Effector memory CD4-positive, alpha-beta T cell (primary cell): ENCODE data around the gene EPX.

Experiments used
- DNase-seq, 3 donors: peaks; one replicate each; pipeline ENCODE4 v3.0.0-alpha.2; 2020
- H3K27ac ChIP-seq: 2 replicates; pipeline ENCODE4 v1.7.0; 2013; ENCODE audit warnings: mild to moderate bottlenecking, low read length, moderate library complexity; ENCODE audit not compliant: insufficient read depth, poor library complexity, severe bottlenecking
- H3K27me3 ChIP-seq: replicated peaks from 2 replicates; pipeline ENCODE4 v1.7.0; 2013; ENCODE audit warnings: mild to moderate bottlenecking, low read length; ENCODE audit not compliant: insufficient read depth, control insufficient read depth, poor library complexity, severe bottlenecking
- H3K36me3 ChIP-seq: 2 replicates; pipeline ENCODE4 v1.7.0; 2013; ENCODE audit warnings: mild to moderate bottlenecking, low read length, moderate library complexity; ENCODE audit not compliant: control insufficient read depth, insufficient read depth
- H3K4me1 ChIP-seq: 2 replicates; pipeline ENCODE4 v1.7.0; 2013; ENCODE audit warnings: low read length, mild to moderate bottlenecking; ENCODE audit not compliant: control insufficient read depth, insufficient read depth, poor library complexity, severe bottlenecking
- H3K4me3 ChIP-seq: 2 replicates; pipeline ENCODE4 v1.7.0; 2013; ENCODE audit warnings: low read length, low read depth, mild to moderate bottlenecking; ENCODE audit not compliant: insufficient read depth, poor library complexity, severe bottlenecking
- H3K9me3 ChIP-seq: 2 replicates; pipeline ENCODE4 v1.7.0; 2013; ENCODE audit warnings: mild to moderate bottlenecking, low read length, moderate library complexity; ENCODE audit not compliant: control insufficient read depth

The EPX gene

DNA sequence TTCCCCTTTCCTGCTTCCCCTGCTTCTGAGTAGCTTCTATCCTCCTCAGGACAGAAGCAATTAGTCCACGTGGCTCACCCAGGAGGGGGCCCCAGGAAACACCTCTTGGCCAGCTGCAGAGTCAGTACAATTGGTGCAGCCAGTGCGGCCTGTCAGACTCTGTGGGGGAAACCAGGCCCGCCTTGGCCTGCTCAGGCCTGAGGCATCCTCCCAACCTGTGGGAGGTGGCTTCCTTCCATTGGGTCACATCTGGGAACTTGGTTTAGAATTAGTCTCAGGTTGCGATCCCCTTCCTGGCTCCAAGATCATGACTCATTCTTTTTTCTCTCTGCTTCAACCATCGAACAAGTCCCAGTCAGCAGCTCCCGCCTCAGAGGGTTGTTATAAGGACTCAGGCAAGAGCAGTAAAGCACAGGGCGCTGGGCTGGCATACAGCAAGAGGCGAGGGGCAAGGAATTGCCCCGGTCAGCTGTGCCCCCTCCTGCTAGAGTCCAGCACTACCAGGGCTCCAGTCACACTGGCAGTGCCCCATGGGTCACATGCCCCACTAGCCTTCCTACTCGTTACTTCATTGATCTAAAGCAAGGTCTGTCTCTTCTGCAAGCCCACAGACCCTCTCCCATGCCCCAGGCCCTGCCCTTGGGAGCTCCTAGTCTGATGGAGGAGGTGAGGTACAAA, 8.1 kb upstream of the EPX start:
- H3K4me3 ChIP-seq: no peak overlapping the region
- DNase-seq: no peak
- no peaks in the 10 kb centered on the region for H3K27me3 ChIP-seq
- no peaks in the 10 kb centered on the region for H3K4me1 ChIP-seq
- no peak overlapping the region for H3K27ac ChIP-seq
- H3K9me3 ChIP-seq: no peaks in the 10 kb centered on the region
- H3K36me3 ChIP-seq: no peaks in the 10 kb centered on the region

DNA sequence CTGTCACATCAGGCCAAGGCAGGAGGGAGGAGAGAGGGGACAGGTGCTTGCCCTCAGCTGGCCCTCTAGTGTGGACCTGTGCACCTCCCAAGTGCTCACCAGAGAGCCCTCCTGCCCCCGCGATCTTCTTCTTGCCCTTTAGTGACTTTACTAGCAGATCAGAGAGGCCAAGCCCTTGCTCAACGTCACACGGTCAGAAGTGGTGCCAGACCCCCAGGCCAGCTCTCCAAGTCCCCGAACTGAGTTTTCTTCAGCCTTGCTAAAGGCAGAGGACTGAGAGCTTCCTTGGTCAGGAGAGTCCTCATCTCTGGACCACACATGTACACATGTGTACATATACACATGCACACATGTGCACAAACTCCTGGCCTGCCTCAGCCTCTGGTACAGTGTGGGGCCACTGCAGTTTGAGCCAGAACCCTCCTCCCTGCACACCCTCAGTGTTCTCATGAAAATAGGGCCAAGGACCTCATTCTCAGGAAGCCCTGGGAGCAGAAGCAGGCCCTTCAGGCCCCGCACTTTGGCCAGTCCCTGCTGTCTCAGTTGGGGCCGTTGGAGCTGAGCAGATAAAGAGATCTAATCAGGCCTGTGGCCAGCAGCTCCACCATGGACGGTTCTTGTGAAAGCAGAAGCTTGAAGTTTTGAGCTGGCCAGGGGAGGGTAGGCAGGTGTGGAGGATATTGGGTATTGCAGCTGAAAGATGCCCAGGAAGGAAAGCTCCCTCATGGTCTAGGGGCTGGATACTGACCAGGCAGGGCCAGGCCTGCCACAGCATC, 7.4 kb upstream of the EPX start:
- Histone ChIP-seq H3K27ac (no peak overlapping the region), H3K4me1 (no peaks in the 10 kb centered on the region)
- no peak for DNase-seq

DNA sequence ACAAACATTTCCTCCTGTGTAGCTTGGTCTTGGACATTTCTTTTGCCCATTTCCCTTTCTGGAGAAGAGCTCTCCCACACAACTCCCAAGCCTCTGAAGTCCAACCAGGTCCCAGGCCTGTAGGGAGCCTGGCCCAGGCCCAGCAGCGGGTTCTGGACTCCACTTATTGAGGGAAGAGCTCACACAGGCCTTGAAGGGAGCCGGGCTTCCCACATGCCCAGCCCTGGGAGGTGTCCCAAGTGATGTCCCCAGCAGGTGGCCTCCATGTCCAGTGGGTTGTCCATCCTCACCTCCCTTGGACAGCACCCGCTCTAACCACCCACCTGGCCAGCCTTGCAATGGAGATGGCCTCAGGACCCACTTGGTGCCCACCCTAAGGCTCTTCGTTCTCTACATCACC, 5.9 kb upstream of the EPX start:
- no peak for DNase-seq
- no peaks in the 10 kb centered on the region for H3K27me3 ChIP-seq
- H3K4me3 ChIP-seq: no peak overlapping the region
- no peaks in the 10 kb centered on the region for H3K36me3 ChIP-seq
- H3K27ac ChIP-seq: no peak overlapping the region
- no peaks in the 10 kb centered on the region for H3K9me3 ChIP-seq
- no peaks in the 10 kb centered on the region for H3K4me1 ChIP-seq

More for the DNA sequence above, 7.4 kb upstream of the EPX start:
- Histone ChIP-seq H3K4me3 (no peak overlapping the region), H3K27me3 (no peaks in the 10 kb centered on the region), H3K9me3 (no peaks in the 10 kb centered on the region), H3K36me3 (no peaks in the 10 kb centered on the region)

DNA sequence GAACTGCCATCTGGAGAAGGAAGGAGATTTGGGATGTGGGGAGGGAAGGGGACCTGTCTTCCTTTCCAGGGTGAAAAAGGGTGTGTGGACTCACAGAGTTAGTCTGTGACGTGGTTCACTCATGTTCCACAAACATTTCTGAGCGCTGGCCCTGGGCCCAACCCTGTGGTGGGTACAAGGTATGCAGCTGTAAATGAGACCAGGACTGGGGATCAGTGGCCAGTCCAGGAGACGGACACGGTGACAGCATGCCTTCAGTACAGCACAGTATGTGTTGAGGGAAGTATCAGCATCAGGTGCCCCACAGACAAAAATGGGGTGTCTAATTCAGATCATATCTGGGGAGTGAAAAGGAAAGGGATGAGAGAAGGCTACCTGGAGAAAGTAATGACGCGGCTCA, 5.5 kb upstream of the EPX start:
- H3K9me3 ChIP-seq: no peaks in the 10 kb centered on the region
- no peaks in the 10 kb centered on the region for H3K27me3 ChIP-seq
- no peaks in the 10 kb centered on the region for H3K4me1 ChIP-seq
- no peaks in the 10 kb centered on the region for H3K36me3 ChIP-seq
- no peak overlapping the region for H3K4me3 ChIP-seq
- DNase-seq: no peak
- H3K27ac ChIP-seq: no peak overlapping the region

DNA sequence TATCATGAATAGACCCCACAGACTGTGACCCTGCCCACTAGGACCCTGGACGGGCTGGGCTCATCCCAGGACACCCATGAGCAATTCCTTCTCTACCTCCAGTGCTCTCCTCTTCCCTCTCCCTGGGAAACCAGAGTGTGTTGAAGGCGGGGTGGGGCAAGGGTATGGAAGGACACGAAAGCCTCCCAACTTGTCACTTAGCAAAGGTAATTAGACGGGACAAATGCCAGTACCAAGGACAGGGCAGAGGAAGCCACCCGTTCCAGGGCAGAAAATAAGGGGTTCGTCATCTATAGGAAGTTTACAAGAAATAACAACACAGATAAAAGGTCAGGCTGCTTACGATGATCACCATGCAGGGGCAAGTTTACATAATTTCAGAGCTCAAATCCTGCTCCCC, 4.9 kb upstream of the EPX start:
- no peaks in the 10 kb centered on the region for H3K9me3 ChIP-seq
- no peak overlapping the region for H3K4me3 ChIP-seq
- no peaks in the 10 kb centered on the region for H3K4me1 ChIP-seq
- no peaks in the 10 kb centered on the region for H3K27me3 ChIP-seq
- H3K27ac ChIP-seq: no peak overlapping the region
- H3K36me3 ChIP-seq: no peaks in the 10 kb centered on the region
- no peak for DNase-seq

DNA sequence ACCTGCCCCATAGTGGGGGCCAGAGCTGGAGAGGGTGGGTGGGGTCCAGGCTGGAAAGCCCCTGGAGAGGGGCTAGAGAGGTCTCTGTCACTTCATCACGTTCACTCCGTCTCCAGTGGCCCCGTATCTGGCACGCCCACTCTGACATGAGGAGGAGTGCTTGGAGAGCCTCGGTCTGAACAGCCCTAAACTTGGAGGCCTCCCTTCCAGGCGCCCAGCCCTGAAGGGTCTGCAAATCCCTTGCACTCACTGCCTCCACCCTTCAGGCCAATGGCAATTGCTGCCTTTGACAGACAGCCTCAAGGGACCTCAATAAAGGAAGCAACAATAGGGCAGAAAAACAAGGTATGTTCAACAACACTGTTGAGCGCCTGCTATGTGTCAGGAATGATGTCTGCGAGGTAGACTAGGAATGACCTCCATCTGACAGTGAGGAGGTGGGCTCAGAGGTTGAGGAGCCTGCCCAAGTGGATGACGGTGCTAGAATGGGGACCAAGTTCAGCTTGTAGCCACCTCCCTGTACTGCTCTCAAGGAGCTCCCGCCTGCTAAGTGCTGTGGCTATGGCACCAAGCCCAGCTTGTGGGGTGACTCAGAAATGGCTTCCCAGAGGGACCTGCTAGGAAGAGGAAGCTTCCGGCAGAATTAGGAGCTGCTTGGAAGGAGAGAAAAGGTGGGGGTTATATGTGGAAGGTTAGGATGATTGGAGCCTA, 2.9 kb upstream of the EPX start:
- no peak for DNase-seq
- Histone ChIP-seq H3K27ac (no peak overlapping the region), H3K4me1 (no peaks in the 10 kb centered on the region), H3K27me3 (no peaks in the 10 kb centered on the region), H3K4me3 (no peak overlapping the region), H3K36me3 (no peaks in the 10 kb centered on the region), H3K9me3 (no peaks in the 10 kb centered on the region)

DNA sequence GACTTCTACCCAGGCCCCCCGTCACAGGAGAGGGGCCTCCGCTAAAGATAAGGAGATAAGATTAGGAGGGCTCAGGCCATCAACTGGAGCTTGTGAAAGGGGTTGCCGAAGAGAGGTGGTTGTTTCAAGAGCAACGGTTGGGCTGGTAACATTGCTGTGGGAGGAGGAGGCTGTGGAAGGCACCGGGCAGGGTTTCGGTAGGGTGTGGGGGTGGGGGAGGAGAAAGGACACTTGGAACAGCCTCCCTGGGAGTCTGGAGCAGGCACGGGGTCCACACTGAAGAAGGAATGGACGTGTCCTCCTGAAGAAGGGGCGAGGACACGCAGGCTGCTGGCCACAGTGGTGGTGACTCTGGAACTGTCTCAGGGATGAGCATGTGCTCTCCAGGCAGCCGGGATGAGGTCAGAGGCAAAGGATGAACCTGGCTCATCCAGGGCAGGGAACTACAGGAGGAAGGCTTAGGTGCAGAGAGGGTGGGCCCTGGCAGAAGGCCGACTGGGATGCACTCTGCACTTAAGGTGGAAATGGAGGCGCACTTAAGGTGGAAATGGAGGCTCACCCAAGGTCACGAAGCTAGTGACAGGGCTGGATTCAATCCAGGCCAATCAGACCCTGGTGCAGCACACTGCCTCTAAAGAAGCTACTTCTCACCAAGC, 1.2 kb upstream of the EPX start:
- Histone ChIP-seq H3K27ac (no peak overlapping the region), H3K4me1 (no peaks in the 10 kb centered on the region), H3K9me3 (no peaks in the 10 kb centered on the region), H3K4me3 (no peak overlapping the region), H3K36me3 (no peaks in the 10 kb centered on the region), H3K27me3 (no peaks in the 10 kb centered on the region)
- no peak for DNase-seq

DNA sequence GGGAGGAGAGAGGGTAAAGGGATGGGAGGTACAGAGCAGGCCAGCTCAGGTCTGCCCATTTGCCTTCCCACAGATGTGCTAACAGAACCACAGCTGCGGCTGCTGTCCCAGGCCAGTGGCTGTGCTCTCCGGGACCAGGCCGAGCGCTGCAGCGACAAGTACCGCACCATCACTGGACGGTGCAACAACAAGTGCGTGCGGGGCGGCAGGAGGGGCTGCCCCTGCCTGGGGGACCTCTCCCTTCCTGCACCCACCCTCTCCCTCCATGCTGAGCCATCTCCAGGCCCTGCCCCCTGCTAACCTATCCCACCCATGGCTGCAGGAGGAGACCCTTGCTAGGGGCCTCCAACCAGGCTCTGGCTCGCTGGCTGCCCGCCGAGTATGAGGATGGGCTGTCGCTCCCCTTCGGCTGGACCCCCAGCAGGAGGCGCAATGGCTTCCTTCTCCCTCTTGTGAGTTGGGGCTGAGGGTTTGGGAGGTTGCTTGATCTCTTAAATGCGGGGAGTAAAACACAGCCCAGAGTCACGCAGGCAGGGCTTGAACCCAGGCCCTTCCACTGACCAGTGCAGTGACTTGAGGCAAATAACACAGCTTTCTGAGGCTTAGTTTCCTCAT, 1.2 kb downstream of the EPX start:
- Histone ChIP-seq H3K36me3 (no peaks in the 10 kb centered on the region), H3K4me3 (no peak overlapping the region), H3K27ac (no peak overlapping the region), H3K4me1 (no peaks in the 10 kb centered on the region), H3K27me3 (no peaks in the 10 kb centered on the region), H3K9me3 (no peaks in the 10 kb centered on the region)
- DNase-seq: no peak

DNA sequence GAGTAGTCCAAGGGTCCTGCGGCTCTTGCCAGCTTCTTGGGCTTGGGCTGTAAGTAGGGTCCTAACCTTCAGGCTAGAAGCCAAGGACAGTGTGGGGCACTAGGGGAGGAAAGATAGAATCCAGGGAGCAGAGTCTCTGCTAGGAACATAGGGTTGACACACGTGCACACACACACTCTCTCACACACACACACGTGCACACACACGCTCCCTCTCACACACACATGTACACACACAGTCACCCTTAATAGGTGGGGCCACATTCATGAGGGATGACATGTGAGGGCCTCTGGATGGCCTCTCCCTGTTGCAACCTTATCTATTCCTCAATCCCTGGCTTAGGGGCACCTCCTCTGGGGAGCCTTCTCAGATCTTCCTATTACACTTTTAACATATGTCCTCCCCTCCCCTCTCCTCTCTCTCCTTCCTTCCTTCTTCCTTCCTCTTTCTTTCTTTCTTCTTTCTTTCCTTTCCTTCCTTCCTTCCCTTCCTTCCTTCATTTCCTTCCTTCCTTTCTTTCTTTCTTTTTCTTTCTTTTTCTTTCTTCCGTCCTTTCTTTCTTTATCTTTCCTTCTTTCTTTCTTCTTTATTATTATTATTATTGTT, 3.1 kb downstream of the EPX start:
- Histone ChIP-seq H3K36me3 (no peaks in the 10 kb centered on the region), H3K27me3 (no peaks in the 10 kb centered on the region), H3K4me3 (no peak overlapping the region), H3K27ac (no peak overlapping the region), H3K9me3 (no peaks in the 10 kb centered on the region), H3K4me1 (no peaks in the 10 kb centered on the region)
- DNase-seq: no peak
